K562 (cell line): ENCODE measurements around the gene KCNN4. TPM values are rescaled to one million over a fixed set of nuclear protein-coding genes. Genes with fewer than 3 reads are reported as not detected.

ENCODE experiments used
- ERF ChIP-seq: fragments of 450-650 bp; formaldehyde crosslinking; IDR thresholded peaks from 2 replicates; pipeline ENCODE4 v1.4.0; 2020; ENCODE audit warnings: mild to moderate bottlenecking, mixed read lengths
- FOXJ2 ChIP-seq: fragments of 200-800 bp; sonication (Bioruptor generic); IDR thresholded peaks from 2 replicates; pipeline ENCODE4 v1.6.1; 2016; ENCODE audit warnings: missing genetic modification characterization, missing compliant biosample characterization
- FOXK1 ChIP-seq: sonication (generic); formaldehyde crosslinking; IDR thresholded peaks from 2 replicates; pipeline ENCODE4 v1.8.0; 2022; ENCODE audit warnings: missing genetic modification reagents, mild to moderate bottlenecking, borderline replicate concordance
- FOXK2 ChIP-seq, 2 experiments: fragments of 450-650 bp; IDR thresholded peaks in 1 of 2; conservative IDR thresholded peaks in 1 of 2; 2 replicates each; pipeline ENCODE4 v1.6.1; 2016; ENCODE audit warnings: low read depth in 2 of 2, mild to moderate bottlenecking in 1 of 2
- HDAC6 ChIP-seq: IDR thresholded peaks from 2 replicates; pipeline ENCODE4 v1.6.1; 2012; ENCODE audit warnings: low read depth, mild to moderate bottlenecking, control low read depth, inconsistent platforms, low read length, moderate library complexity
- MYC ChIP-seq, 2 experiments: fragments of 250-450 bp in 1 of 2; sonication (Bioruptor Pico) in 1 of 2; IDR thresholded peaks; 2 replicates each; pipeline versions ENCODE4 v1.5.1 to v1.6.1; 2012 to 2021; ENCODE audit warnings: low read depth in 2 of 2, borderline replicate concordance in 1 of 2, improper control_type of control experiment in 1 of 2, low read length in 1 of 2, mild to moderate bottlenecking in 1 of 2, moderate library complexity in 1 of 2
- NONO ChIP-seq, 2 experiments: fragments of 200-400 bp in 1 of 2; fragments of 450-650 bp in 1 of 2; formaldehyde crosslinking in 1 of 2; IDR thresholded peaks; 2 replicates each; pipeline ENCODE4 v1.6.1; 2017; ENCODE audit warnings: low read depth in 2 of 2, mild to moderate bottlenecking in 2 of 2, moderate library complexity in 2 of 2, low read length in 1 of 2
- NUFIP1 ChIP-seq: fragments of 450-650 bp; IDR thresholded peaks from 2 replicates; pipeline ENCODE4 v1.6.1; 2018; ENCODE audit not compliant: partially characterized antibody
- RCOR1 ChIP-seq, 2 experiments: IDR thresholded peaks; 2 replicates each; pipeline ENCODE4 v1.6.1; 2012; ENCODE audit warnings: low read depth in 2 of 2, low read length in 2 of 2, borderline replicate concordance in 1 of 2, improper control_type of control experiment in 1 of 2
- SAFB ChIP-seq: fragments of 200-400 bp; formaldehyde crosslinking; IDR thresholded peaks from 2 replicates; pipeline ENCODE4 v1.6.1; 2017; ENCODE audit warnings: low read depth, low read length, borderline replicate concordance
- SOX6 ChIP-seq: fragments of 450-650 bp; IDR thresholded peaks from 2 replicates; pipeline ENCODE4 v1.6.1; 2014; ENCODE audit warnings: mild to moderate bottlenecking
- TOE1 ChIP-seq, 2 experiments: fragments of 450-650 bp in 1 of 2; sonication (generic) in 1 of 2; formaldehyde crosslinking in 1 of 2; IDR thresholded peaks; 2 replicates each; pipeline versions ENCODE4 v1.7.1 to v1.8.0; 2016 to 2022; ENCODE audit warnings: borderline replicate concordance in 2 of 2, mild to moderate bottlenecking in 2 of 2, antibody characterized with exemption in 1 of 2, inconsistent platforms in 1 of 2, low read depth in 1 of 2, missing genetic modification reagents in 1 of 2, moderate library complexity in 1 of 2
- XRCC3 ChIP-seq: fragments of 450-650 bp; IDR thresholded peaks from 2 replicates; pipeline ENCODE4 v1.6.1; 2017; ENCODE audit warnings: mild to moderate bottlenecking, moderate library complexity
- ZBED1 ChIP-seq: IDR thresholded peaks from 2 replicates; pipeline ENCODE4 v1.6.1; 2014
- ZBTB7A ChIP-seq: IDR thresholded peaks from 2 replicates; pipeline ENCODE4 v1.6.1; 2011; ENCODE audit warnings: low read depth, mild to moderate bottlenecking, low read length, moderate library complexity, borderline replicate concordance; ENCODE audit not compliant: control insufficient read depth
- ZNF124 ChIP-seq: sonication (generic); formaldehyde crosslinking; IDR thresholded peaks from 2 replicates; pipeline ENCODE4 v1.8.1; 2022; ENCODE audit warnings: missing genetic modification reagents
- ZNF407 ChIP-seq: fragments of 450-650 bp; IDR thresholded peaks from 2 replicates; pipeline ENCODE4 v1.6.1; 2016; ENCODE audit warnings: low read depth
- ZNF589 ChIP-seq: fragments of 200-800 bp; sonication (Bioruptor generic); IDR thresholded peaks from 2 replicates; pipeline ENCODE4 v1.6.1; 2016; ENCODE audit warnings: low read depth, missing genetic modification characterization, missing compliant biosample characterization
- ZNF696 ChIP-seq: fragments of 250-450 bp; sonication (Bioruptor Pico); conservative IDR thresholded peaks from 2 replicates; pipeline ENCODE4 v1.4.0; 2020; ENCODE audit warnings: mild to moderate bottlenecking, moderate library complexity
- polyA plus RNA-seq, 8 experiments: library from polyadenylated mRNA; depleted of rRNA in 4 of 8; stranded (reverse) in 5 of 8; unstranded in 3 of 8; fragments of >200 nt; fragmentation: Nextera tagmentation in 2 of 8; fragmentation: Illumina TruSeq in 1 of 8; extraction: Ambion mirVana in 2 of 8; extraction: Trizol in 1 of 8; gene quantifications; 2 replicates each; pipeline versions ENCODE4 v1.2.1 to v1.2.3, GENCODE V29; 2011 to 2014; ENCODE audit warnings: inconsistent platforms in 1 of 8, missing spikeins in 1 of 8
- total RNA-seq, 7 experiments: library from RNA; depleted of rRNA in 6 of 7; stranded (reverse); fragments of >200 nt in 6 of 7; fragmentation: Illumina TruSeq in 2 of 7; extraction: Trizol in 2 of 7; gene quantifications; 2 replicates each; pipeline versions ENCODE4 v1.2.1 to v1.2.3, GENCODE V29; 2011 to 2021; ENCODE audit warnings: low replicate concordance in 1 of 7

The KCNN4 gene
- total and polyA plus RNA-seq, 9 of the 15 experiments (the other 6 are each of a cell fraction or from before 2014, with no cell fraction given) = 0.53 to 37.7 (median 25.9) TPM

DNA sequence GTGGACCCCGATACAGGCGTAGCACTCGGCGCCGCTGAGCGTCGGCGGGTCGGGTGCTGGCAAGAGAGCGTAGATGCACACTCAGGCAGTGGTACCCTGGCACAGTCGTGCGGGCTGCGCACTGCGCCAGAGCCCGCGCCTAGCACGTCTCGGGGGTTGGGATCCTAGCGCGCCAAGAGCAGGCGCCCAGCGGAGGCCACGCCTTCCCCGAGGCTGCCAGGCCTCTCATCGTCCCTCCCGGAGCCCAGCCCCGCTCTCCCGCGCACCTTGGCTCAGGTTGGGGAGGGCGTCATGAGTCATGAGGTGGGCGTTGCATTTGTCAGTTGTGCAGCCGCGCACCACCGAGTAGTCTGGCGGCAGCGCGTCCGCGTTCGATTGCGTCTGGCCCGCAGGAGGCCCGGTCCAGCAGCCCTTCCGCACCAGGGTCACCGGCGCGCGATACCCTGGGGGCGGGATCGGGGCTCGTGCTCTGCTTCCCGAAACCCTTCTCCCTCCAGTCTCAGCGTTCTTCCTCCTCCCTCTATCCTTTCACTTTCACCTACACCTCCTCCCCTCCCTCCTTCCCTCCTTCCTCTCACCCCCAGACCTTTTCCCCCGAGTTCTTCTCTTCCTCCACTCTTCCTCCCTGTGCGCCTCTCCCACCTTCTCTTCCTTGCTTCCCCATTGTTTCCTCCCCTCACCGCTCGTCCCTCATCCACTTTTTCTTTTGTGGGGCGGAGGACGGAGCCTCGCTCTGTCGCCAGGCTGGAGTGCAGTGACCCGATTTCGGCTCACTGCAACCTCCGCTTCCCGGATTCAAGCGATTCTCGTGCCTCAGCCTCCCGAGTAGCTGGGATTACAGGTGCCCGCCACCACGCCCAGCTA lies 18.0 kb upstream of the KCNN4 start (continued):
- no peak for TF ChIP-seq ZNF407
- no peak for TF ChIP-seq NONO (IDR thresholded peaks at IDR 0.05; ENCODE audit: low read depth in 2 of 2, low read length in 1 of 2)
- no peak for TF ChIP-seq FOXK2 (conservative IDR thresholded peaks at IDR 0.05 in 1 of 2, IDR thresholded peaks at IDR 0.05 in 1 of 2; ENCODE audit: low read depth in 2 of 2)
- no peak for TF ChIP-seq ZBED1
- no peak for TF ChIP-seq NUFIP1
- no peak for TF ChIP-seq FOXK1 (CRISPR knock-in tag)
- no peak for TF ChIP-seq XRCC3
- no peak for TF ChIP-seq HDAC6
- no peak for TF ChIP-seq SAFB
- TF ChIP-seq ZNF696 (CRISPR knock-in tag) = no peak
- no peak for TF ChIP-seq TOE1 (IDR thresholded peaks at IDR 0.05; ENCODE audit: borderline replicate concordance)
- no peak for TF ChIP-seq TOE1 (CRISPR knock-in tag; IDR thresholded peaks at IDR 0.05; ENCODE audit: borderline replicate concordance, low read depth)
- no peak for TF ChIP-seq ERF
- no peak for TF ChIP-seq FOXJ2 (tag)
- no peak for TF ChIP-seq RCOR1 (IDR thresholded peaks at IDR 0.05; ENCODE audit: borderline replicate concordance in 1 of 2, low read depth in 2 of 2, low read length in 2 of 2)
- TF ChIP-seq SOX6 = no peak
- no peak for TF ChIP-seq ZNF124 (CRISPR knock-in tag)
- TF ChIP-seq MYC (IDR thresholded peaks at IDR 0.05; ENCODE audit: low read depth, low read length) = no peak
- no peak for TF ChIP-seq MYC (CRISPR knock-in tag; IDR thresholded peaks at IDR 0.05; ENCODE audit: borderline replicate concordance, low read depth)
- no peak for TF ChIP-seq ZNF589 (CRISPR knock-in tag)
- peak; percentile 18; the same call in 1 of the 2 replicates for TF ChIP-seq ZBTB7A
